Ishikawa (cell line): ENCODE measurements around the gene AKR7A3.

Experiments used
- CEBPB ChIP-seq: IDR thresholded peaks from 2 replicates; pipeline ENCODE4 v1.6.1; 2012
- EGR1 ChIP-seq: IDR thresholded peaks from 2 replicates; pipeline ENCODE4 v1.6.1; 2012
- EP300 ChIP-seq: IDR thresholded peaks from 2 replicates; pipeline ENCODE4 v1.6.1; 2012; ENCODE audit warnings: borderline replicate concordance
- MAX ChIP-seq: IDR thresholded peaks from 2 replicates; pipeline ENCODE4 v1.6.1; 2012
- REST ChIP-seq: IDR thresholded peaks from 2 replicates; pipeline ENCODE4 v1.6.1; 2012; ENCODE audit warnings: low read depth, mild to moderate bottlenecking
- TAF1 ChIP-seq: IDR thresholded peaks from 2 replicates; pipeline ENCODE4 v1.6.1; 2012; ENCODE audit warnings: low read depth, mild to moderate bottlenecking
- TCF12 ChIP-seq: IDR thresholded peaks from 2 replicates; pipeline ENCODE4 v1.6.1; 2012; ENCODE audit warnings: low read depth
- TEAD4 ChIP-seq: IDR thresholded peaks from 2 replicates; pipeline ENCODE4 v1.6.1; 2012
- YY1 ChIP-seq: IDR thresholded peaks from 2 replicates; pipeline ENCODE4 v1.6.1; 2012; ENCODE audit warnings: low read depth
- TF ChIP-seq, protein P1 (sequence below): IDR thresholded peaks from 2 replicates; pipeline ENCODE4 v1.6.1; 2012

DNA sequence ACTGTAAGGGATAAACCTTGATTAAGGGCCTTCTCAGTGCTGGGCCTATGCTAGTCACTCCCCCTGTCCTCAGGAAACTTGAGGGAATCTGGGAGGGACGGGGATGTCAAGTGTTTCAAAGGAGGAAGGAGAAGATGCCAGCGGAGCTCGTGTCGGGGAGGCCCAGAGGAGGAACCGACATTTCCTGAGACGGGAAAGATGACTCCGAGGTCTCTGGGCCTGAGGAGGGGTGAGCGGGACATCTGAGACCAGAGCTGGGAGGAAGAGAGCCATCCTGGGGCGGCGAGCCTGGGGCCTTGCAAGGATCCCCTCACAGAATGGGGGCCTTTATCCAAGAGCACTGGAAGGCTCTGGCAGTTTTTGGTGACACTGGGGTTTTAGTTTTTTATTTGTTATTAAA lies 33.9 kb upstream of the AKR7A3 start:
- TF ChIP-seq CEBPB (no peak), EGR1 (no peak), MAX (no peak), TEAD4 (no peak), YY1 (no peak), TCF12 (no peak), REST (no peak), EP300 (no peak), TAF1 (no peak)
- TF ChIP-seq, protein P1, sequence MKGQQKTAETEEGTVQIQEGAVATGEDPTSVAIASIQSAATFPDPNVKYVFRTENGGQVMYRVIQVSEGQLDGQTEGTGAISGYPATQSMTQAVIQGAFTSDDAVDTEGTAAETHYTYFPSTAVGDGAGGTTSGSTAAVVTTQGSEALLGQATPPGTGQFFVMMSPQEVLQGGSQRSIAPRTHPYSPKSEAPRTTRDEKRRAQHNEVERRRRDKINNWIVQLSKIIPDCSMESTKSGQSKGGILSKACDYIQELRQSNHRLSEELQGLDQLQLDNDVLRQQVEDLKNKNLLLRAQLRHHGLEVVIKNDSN = no peak
